ENCODE data around the gene SSC5D. TPM values are rescaled to one million over a fixed set of nuclear protein-coding genes. Genes with fewer than 3 reads are reported as not detected.
"Not testable (repeated sequence)": the region's sequence is repeated elsewhere in the genome, so short reads cannot be mapped to it uniquely, and the experiment has no call there.

Gene SSC5D
- total RNA-seq, 4 donors from 2014 or later = 1.7 to 2.9 (median 2.2) TPM

GRCh38 chr19:55495646-55496349, 7.6 kb downstream of the SSC5D start:
- DNase-seq = no peak
- intact Hi-C loops (cut with DNase I) = no loop called here
- no peaks in the 10 kb centered on the region for H3K27me3 ChIP-seq
- no peaks in the 10 kb centered on the region for H3K4me1 ChIP-seq
- 68 to 80% methylated on average over 11 of the region's 11 CpGs for WGBS, 2 donors
- no peaks in the 10 kb centered on the region for H3K36me3 ChIP-seq
- H3K9me3 ChIP-seq = no peaks in the 10 kb centered on the region
- no peak overlapping the region for H3K4me3 ChIP-seq (replicated peaks in 1 of 3)
- no peak for TF ChIP-seq POLR2A (IDR thresholded peaks at IDR 0.05)
- TF ChIP-seq, protein P1, sequence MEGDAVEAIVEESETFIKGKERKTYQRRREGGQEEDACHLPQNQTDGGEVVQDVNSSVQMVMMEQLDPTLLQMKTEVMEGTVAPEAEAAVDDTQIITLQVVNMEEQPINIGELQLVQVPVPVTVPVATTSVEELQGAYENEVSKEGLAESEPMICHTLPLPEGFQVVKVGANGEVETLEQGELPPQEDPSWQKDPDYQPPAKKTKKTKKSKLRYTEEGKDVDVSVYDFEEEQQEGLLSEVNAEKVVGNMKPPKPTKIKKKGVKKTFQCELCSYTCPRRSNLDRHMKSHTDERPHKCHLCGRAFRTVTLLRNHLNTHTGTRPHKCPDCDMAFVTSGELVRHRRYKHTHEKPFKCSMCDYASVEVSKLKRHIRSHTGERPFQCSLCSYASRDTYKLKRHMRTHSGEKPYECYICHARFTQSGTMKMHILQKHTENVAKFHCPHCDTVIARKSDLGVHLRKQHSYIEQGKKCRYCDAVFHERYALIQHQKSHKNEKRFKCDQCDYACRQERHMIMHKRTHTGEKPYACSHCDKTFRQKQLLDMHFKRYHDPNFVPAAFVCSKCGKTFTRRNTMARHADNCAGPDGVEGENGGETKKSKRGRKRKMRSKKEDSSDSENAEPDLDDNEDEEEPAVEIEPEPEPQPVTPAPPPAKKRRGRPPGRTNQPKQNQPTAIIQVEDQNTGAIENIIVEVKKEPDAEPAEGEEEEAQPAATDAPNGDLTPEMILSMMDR (IDR thresholded peaks at IDR 0.05) = no peak
- no peak overlapping the region for H3K27ac ChIP-seq

DNA sequence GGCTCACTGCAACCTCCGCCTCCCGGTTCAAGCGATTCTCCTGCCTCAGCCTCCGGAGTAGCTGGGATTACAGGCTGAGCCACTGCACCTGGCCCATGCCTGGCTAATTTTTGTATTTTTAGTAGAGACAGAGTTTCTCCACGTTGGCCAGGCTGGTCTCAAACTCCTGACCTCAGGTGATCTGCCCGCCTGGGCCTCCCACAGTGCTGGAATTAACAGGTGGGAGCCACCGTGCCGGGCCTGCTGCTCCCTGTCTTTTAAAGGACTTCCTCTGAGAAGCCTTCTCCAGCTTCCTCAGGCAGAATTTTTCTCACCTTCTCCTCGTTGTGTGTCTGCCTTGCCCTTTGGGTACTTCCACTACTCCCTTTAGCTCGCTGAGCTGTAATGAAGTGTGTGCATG, 8.6 kb downstream of the SSC5D start:
- H3K27ac ChIP-seq; H3K4me3 ChIP-seq (replicated peaks in 1 of 3); DNase-seq; H3K9me3 ChIP-seq; intact Hi-C loops (cut with DNase I); H3K27me3 ChIP-seq; H3K4me1 ChIP-seq; H3K36me3 ChIP-seq: not testable (repeated sequence)
- 71 to 78% methylated on average over 10 of the region's 10 CpGs for WGBS, 2 donors

- Histone ChIP-seq H3K36me3 (no peaks in the 10 kb centered on the region), H3K27ac (no peak overlapping the region), H3K9me3 (no peaks in the 10 kb centered on the region), H3K4me3 (replicated peaks in 1 of 3) (no peak overlapping the region), H3K27me3 (no peaks in the 10 kb centered on the region), H3K4me1 (no peaks in the 10 kb centered on the region)
- intact Hi-C loops (cut with DNase I) = no loop called here
- TF ChIP-seq, protein P1 (IDR thresholded peaks at IDR 0.05) = no peak
- no peak for TF ChIP-seq POLR2A (IDR thresholded peaks at IDR 0.05)
- 80 to 85% methylated on average over 7 to 12 of the region's 13 CpGs for WGBS, 2 donors
- no peak for DNase-seq
These were observed 9.5 kb downstream of the SSC5D start for GRCh38 chr19:55497763-55498162.

- WGBS, 2 donors = 37 to 64% methylated on average over 2 of the region's 2 CpGs
- no peak overlapping the region for H3K4me3 ChIP-seq (replicated peaks in 1 of 3)
- H3K27ac ChIP-seq = no peak overlapping the region
These were observed 10.1 kb downstream of the SSC5D start for GRCh38 chr19:55498246-55498840.

DNA sequence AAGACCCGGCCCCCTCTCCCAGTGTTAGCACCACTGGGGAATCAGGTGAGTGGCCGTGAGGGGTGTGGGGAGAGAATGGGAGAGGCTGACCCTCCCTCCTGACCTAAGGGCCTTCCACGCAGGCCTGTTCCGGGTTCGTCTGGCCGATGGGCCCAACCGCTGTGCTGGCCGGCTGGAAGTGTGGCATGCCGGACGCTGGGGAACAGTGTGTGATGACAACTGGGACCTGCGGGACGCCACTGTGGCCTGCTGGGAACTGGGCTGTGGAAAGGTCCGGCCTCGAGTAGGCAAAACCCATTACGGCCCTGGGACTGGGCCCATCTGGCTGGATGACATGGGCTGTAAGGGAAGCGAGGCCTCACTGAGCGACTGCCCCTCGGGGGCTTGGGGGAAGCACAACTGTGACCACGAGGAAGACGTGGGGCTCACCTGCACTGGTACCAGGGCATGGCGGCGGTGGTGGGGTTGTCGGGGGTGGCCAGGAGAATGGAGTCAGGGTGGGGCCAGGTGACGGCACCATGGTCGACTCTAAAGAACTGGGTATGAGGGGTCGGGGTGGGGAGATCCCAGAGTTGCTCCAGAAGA, 12.2 kb downstream of the SSC5D start:
- H3K27ac ChIP-seq = no peak overlapping the region
- no peaks in the 10 kb centered on the region for H3K4me1 ChIP-seq
- no peak for DNase-seq
- H3K27me3 ChIP-seq = no peaks in the 10 kb centered on the region
- H3K36me3 ChIP-seq = no peaks in the 10 kb centered on the region
- TF ChIP-seq, protein P1 (IDR thresholded peaks at IDR 0.05) = no peak
- no peak for TF ChIP-seq POLR2A (IDR thresholded peaks at IDR 0.05)
- 95 to 98% methylated on average over 17 to 25 of the region's 26 CpGs for WGBS, 2 donors
- intact Hi-C loops (cut with DNase I) = loop anchor here (10.0 kb wide), 1 partner anchor 196 kb away; no protein-coding TSS in a partner anchor
- no peak overlapping the region for H3K4me3 ChIP-seq (replicated peaks in 1 of 3)
- H3K9me3 ChIP-seq = no peaks in the 10 kb centered on the region

More at GRCh38 chr19:55498246-55498840, 10.1 kb downstream of the SSC5D start:
- no peaks in the 10 kb centered on the region for H3K36me3 ChIP-seq
- no peaks in the 10 kb centered on the region for H3K4me1 ChIP-seq
- intact Hi-C loops (cut with DNase I) = no loop called here
- no peak for DNase-seq
- H3K9me3 ChIP-seq = no peaks in the 10 kb centered on the region
- no peak for TF ChIP-seq POLR2A (IDR thresholded peaks at IDR 0.05)
- TF ChIP-seq, protein P1 (IDR thresholded peaks at IDR 0.05) = no peak
- no peaks in the 10 kb centered on the region for H3K27me3 ChIP-seq

Measured in thyroid gland (tissue), 4 donors.